T-helper 2 cell treated with Interferon-gamma antibody and Interleukin-4, amounts not matched to agents 5 μg/mL and 100 μg/mL, for 36 hours (primary cell): Measurements from ENCODE around the gene CCDC3.

Source experiments
- DNase-seq: peaks from one replicate; pipeline ENCODE4 v3.0.0; 2021; ENCODE audit warnings: low spot score
- H3K27ac Mint-ChIP-seq: one replicate; pipeline ENCODE4 v1.8.0; 2021; ENCODE audit warnings: mild to moderate bottlenecking, mixed read lengths
- H3K27me3 Mint-ChIP-seq: one replicate; pipeline ENCODE4 v1.8.0; 2021; ENCODE audit warnings: low read depth, mixed read lengths
- H3K36me3 Mint-ChIP-seq: one replicate; pipeline ENCODE4 v1.8.0; 2021; ENCODE audit warnings: low read depth, mixed read lengths
- H3K4me1 Mint-ChIP-seq: one replicate; pipeline ENCODE4 v1.8.0; 2021; ENCODE audit warnings: low read depth, mixed read lengths
- H3K4me3 Mint-ChIP-seq: one replicate; pipeline ENCODE4 v1.8.0; 2022; ENCODE audit warnings: mild to moderate bottlenecking, moderate library complexity, mixed read lengths
- H3K9me3 Mint-ChIP-seq: one replicate; pipeline ENCODE4 v1.8.0; 2021; ENCODE audit warnings: mixed read lengths

Gene CCDC3

GRCh38 chr10:12943425-12943824, 58.1 kb downstream of the CCDC3 start:
- Mint-ChIP-seq H3K27ac (no peak overlapping the region), H3K4me3 (no peak overlapping the region), H3K27me3 (no peaks in the 10 kb centered on the region), H3K36me3 (no peaks in the 10 kb centered on the region), H3K9me3 (no peaks in the 10 kb centered on the region), H3K4me1 (no peaks in the 10 kb centered on the region)
- no peak for DNase-seq

- Mint-ChIP-seq H3K4me1 (no peaks in the 10 kb centered on the region), H3K4me3 (no peak overlapping the region), H3K27ac (no peak overlapping the region), H3K27me3 (no peaks in the 10 kb centered on the region), H3K9me3 (no peaks in the 10 kb centered on the region), H3K36me3 (no peaks in the 10 kb centered on the region)
- DNase-seq, result no peak
Observed at GRCh38 chr10:12941966-12942365, 59.5 kb downstream of the CCDC3 start.

- H3K9me3 Mint-ChIP-seq, result no peaks in the 10 kb centered on the region
- H3K4me3 Mint-ChIP-seq, result no peak overlapping the region
- no peaks in the 10 kb centered on the region for H3K4me1 Mint-ChIP-seq
- H3K27me3 Mint-ChIP-seq, result peaks cover 2% of the 10 kb centered on the region
- H3K27ac Mint-ChIP-seq, result no peak overlapping the region
- DNase-seq, result no peak
- no peaks in the 10 kb centered on the region for H3K36me3 Mint-ChIP-seq
Observed at GRCh38 chr10:12940791-12941190, 60.7 kb downstream of the CCDC3 start.

- no peaks in the 10 kb centered on the region for H3K4me1 Mint-ChIP-seq
- no peak overlapping the region for H3K27ac Mint-ChIP-seq
- H3K27me3 Mint-ChIP-seq, result peaks cover 6% of the 10 kb centered on the region
- no peak for DNase-seq
- no peaks in the 10 kb centered on the region for H3K36me3 Mint-ChIP-seq
- no peaks in the 10 kb centered on the region for H3K9me3 Mint-ChIP-seq
- no peak overlapping the region for H3K4me3 Mint-ChIP-seq
Observed at GRCh38 chr10:12938271-12938670, 63.2 kb downstream of the CCDC3 start.

GRCh38 chr10:12937527-12937926, 64.0 kb downstream of the CCDC3 start:
- H3K4me3 Mint-ChIP-seq, result no peak overlapping the region
- H3K27ac Mint-ChIP-seq, result no peak overlapping the region
- H3K27me3 Mint-ChIP-seq, result peaks cover 11% of the 10 kb centered on the region
- no peaks in the 10 kb centered on the region for H3K9me3 Mint-ChIP-seq
- H3K36me3 Mint-ChIP-seq, result no peaks in the 10 kb centered on the region
- DNase-seq, result no peak
- no peaks in the 10 kb centered on the region for H3K4me1 Mint-ChIP-seq

- no peaks in the 10 kb centered on the region for H3K4me1 Mint-ChIP-seq
- DNase-seq, result no peak
- no peaks in the 10 kb centered on the region for H3K9me3 Mint-ChIP-seq
Observed at GRCh38 chr10:12934777-12935176, 66.7 kb downstream of the CCDC3 start.

GRCh38 chr10:12929381-12929780, 72.1 kb downstream of the CCDC3 start:
- Mint-ChIP-seq H3K9me3 (no peaks in the 10 kb centered on the region), H3K4me3 (no peak overlapping the region), H3K36me3 (no peaks in the 10 kb centered on the region), H3K27ac (no peak overlapping the region), H3K27me3 (peaks cover 9% of the 10 kb centered on the region), H3K4me1 (no peaks in the 10 kb centered on the region)
- DNase-seq, result no peak

More at GRCh38 chr10:12934777-12935176, 66.7 kb downstream of the CCDC3 start:
- no peaks in the 10 kb centered on the region for H3K36me3 Mint-ChIP-seq
- no peak overlapping the region for H3K4me3 Mint-ChIP-seq
- peaks cover 12% of the 10 kb centered on the region for H3K27me3 Mint-ChIP-seq
- H3K27ac Mint-ChIP-seq, result no peak overlapping the region

GRCh38 chr10:12928571-12928970, 72.9 kb downstream of the CCDC3 start:
- no peak for DNase-seq
- Mint-ChIP-seq H3K27me3 (peaks cover 7% of the 10 kb centered on the region), H3K9me3 (no peaks in the 10 kb centered on the region), H3K4me1 (no peaks in the 10 kb centered on the region), H3K4me3 (no peak overlapping the region), H3K27ac (no peak overlapping the region), H3K36me3 (no peaks in the 10 kb centered on the region)

GRCh38 chr10:12927896-12928295, 73.6 kb downstream of the CCDC3 start:
- peaks cover 5% of the 10 kb centered on the region for H3K27me3 Mint-ChIP-seq

GRCh38 chr10:12925845-12926244, 75.7 kb downstream of the CCDC3 start:
- Mint-ChIP-seq H3K27me3 (no peaks in the 10 kb centered on the region), H3K27ac (no peak overlapping the region), H3K4me3 (no peak overlapping the region), H3K36me3 (no peaks in the 10 kb centered on the region), H3K9me3 (no peaks in the 10 kb centered on the region), H3K4me1 (no peaks in the 10 kb centered on the region)
- DNase-seq, result no peak

More at GRCh38 chr10:12927896-12928295, 73.6 kb downstream of the CCDC3 start:
- H3K9me3 Mint-ChIP-seq, result no peaks in the 10 kb centered on the region
- H3K4me1 Mint-ChIP-seq, result no peaks in the 10 kb centered on the region
- DNase-seq, result no peak
- no peaks in the 10 kb centered on the region for H3K36me3 Mint-ChIP-seq
- H3K4me3 Mint-ChIP-seq, result no peak overlapping the region
- H3K27ac Mint-ChIP-seq, result no peak overlapping the region

- no peaks in the 10 kb centered on the region for H3K36me3 Mint-ChIP-seq
Observed at GRCh38 chr10:12924911-12925310, 76.6 kb downstream of the CCDC3 start.

GRCh38 chr10:12922117-12922900, 79.2 kb downstream of the CCDC3 start:
- no peak overlapping the region for H3K27ac Mint-ChIP-seq
- no peaks in the 10 kb centered on the region for H3K36me3 Mint-ChIP-seq
- H3K4me3 Mint-ChIP-seq, result no peak overlapping the region
- H3K27me3 Mint-ChIP-seq, result no peaks in the 10 kb centered on the region
- no peaks in the 10 kb centered on the region for H3K9me3 Mint-ChIP-seq
- H3K4me1 Mint-ChIP-seq, result no peaks in the 10 kb centered on the region
- DNase-seq, result no peak

More at GRCh38 chr10:12924911-12925310, 76.6 kb downstream of the CCDC3 start:
- DNase-seq, result no peak
- no peak overlapping the region for H3K4me3 Mint-ChIP-seq
- H3K9me3 Mint-ChIP-seq, result no peaks in the 10 kb centered on the region
- no peaks in the 10 kb centered on the region for H3K4me1 Mint-ChIP-seq
- H3K27ac Mint-ChIP-seq, result no peak overlapping the region
- H3K27me3 Mint-ChIP-seq, result no peaks in the 10 kb centered on the region

- H3K4me1 Mint-ChIP-seq, result no peaks in the 10 kb centered on the region
- H3K4me3 Mint-ChIP-seq, result no peak overlapping the region
- no peaks in the 10 kb centered on the region for H3K36me3 Mint-ChIP-seq
- no peak overlapping the region for H3K27ac Mint-ChIP-seq
- no peak for DNase-seq
- no peaks in the 10 kb centered on the region for H3K27me3 Mint-ChIP-seq
- no peaks in the 10 kb centered on the region for H3K9me3 Mint-ChIP-seq
Observed at GRCh38 chr10:12921163-12921562, 80.3 kb downstream of the CCDC3 start.

GRCh38 chr10:12919574-12919973, 81.9 kb downstream of the CCDC3 start:
- no peaks in the 10 kb centered on the region for H3K9me3 Mint-ChIP-seq
- H3K27me3 Mint-ChIP-seq, result no peaks in the 10 kb centered on the region
- H3K4me1 Mint-ChIP-seq, result no peaks in the 10 kb centered on the region
- H3K27ac Mint-ChIP-seq, result no peak overlapping the region
- no peak for DNase-seq
- no peaks in the 10 kb centered on the region for H3K36me3 Mint-ChIP-seq
- H3K4me3 Mint-ChIP-seq, result no peak overlapping the region

- H3K27me3 Mint-ChIP-seq, result peaks cover 5% of the 10 kb centered on the region
- DNase-seq, result no peak
- H3K27ac Mint-ChIP-seq, result no peak overlapping the region
- peaks cover 6% of the 10 kb centered on the region for H3K9me3 Mint-ChIP-seq
- no peaks in the 10 kb centered on the region for H3K4me1 Mint-ChIP-seq
- H3K4me3 Mint-ChIP-seq, result no peak overlapping the region
- H3K36me3 Mint-ChIP-seq, result no peaks in the 10 kb centered on the region
Observed at GRCh38 chr10:12916587-12916986, 84.9 kb downstream of the CCDC3 start.
